22Rv1 (cell line): ENCODE results near the gene GOLPH3L.
"Not testable (repeated sequence)": the region's sequence is repeated elsewhere in the genome, so short reads cannot be mapped to it uniquely, and the experiment has no call there.

Source experiments
- ZFX ChIP-seq: fragments of 450-650 bp; IDR thresholded peaks from 2 replicates; pipeline ENCODE4 v1.6.1; 2017; ENCODE audit warnings: antibody characterized with exemption, borderline replicate concordance
- TF ChIP-seq, protein P1 (sequence below): fragments of 450-650 bp; IDR thresholded peaks from 2 replicates; pipeline ENCODE4 v1.5.1; 2017; ENCODE audit warnings: mild to moderate bottlenecking

DNA sequence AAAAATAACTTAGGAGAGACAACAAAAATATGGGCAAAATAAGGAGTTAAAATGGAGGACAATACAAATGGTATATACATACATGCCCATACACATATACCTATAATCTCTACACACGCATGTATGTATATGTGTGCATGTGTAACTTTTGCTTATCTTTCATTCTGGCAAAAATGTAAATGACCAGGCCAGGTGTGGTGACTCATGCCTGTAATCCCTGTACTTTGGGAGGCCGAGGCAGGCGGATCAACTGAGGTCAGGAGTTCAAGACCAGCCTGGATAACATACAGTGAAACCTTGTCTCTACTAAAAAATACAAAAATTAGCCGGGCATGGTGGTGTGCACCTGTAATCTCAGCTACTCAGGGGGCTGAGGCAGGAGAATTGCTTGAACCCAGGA lies 98.6 kb downstream of the GOLPH3L start:
- TF ChIP-seq, protein P1, sequence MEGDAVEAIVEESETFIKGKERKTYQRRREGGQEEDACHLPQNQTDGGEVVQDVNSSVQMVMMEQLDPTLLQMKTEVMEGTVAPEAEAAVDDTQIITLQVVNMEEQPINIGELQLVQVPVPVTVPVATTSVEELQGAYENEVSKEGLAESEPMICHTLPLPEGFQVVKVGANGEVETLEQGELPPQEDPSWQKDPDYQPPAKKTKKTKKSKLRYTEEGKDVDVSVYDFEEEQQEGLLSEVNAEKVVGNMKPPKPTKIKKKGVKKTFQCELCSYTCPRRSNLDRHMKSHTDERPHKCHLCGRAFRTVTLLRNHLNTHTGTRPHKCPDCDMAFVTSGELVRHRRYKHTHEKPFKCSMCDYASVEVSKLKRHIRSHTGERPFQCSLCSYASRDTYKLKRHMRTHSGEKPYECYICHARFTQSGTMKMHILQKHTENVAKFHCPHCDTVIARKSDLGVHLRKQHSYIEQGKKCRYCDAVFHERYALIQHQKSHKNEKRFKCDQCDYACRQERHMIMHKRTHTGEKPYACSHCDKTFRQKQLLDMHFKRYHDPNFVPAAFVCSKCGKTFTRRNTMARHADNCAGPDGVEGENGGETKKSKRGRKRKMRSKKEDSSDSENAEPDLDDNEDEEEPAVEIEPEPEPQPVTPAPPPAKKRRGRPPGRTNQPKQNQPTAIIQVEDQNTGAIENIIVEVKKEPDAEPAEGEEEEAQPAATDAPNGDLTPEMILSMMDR = not testable (repeated sequence)
- not testable (repeated sequence) for TF ChIP-seq ZFX
